ENCODE data around the gene MAPK1IP1L.
"Not testable (repeated sequence)": the region's sequence is repeated elsewhere in the genome, so short reads cannot be mapped to it uniquely, and the experiment has no call there.

The MAPK1IP1L gene

DNA sequence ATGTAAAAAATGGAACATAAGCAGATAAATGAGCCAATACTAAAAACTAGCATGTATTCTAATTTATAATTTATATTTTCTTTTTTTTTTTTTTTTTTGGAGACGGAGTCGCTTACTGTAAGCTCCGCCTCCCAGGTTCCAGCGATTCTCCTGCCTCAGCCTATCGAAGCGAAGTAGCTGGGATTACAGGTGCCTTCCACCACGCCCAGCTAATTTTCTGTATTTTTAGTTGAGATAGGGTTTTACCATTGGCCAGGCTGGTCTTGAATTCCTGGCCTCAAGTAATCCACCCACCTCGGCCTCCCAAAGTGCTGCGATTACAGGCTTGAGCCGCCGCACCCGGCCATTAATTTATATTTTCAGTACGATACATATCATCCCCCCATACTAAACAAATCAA lies 2.7 kb downstream of the MAPK1IP1L start:
- no peak for DNase-seq (ENCODE audit: low spot score)

- DNase-seq (ENCODE audit: low spot score), result no peak
Measured at GRCh38 chr14:55057919-55058318, 6.5 kb downstream of the MAPK1IP1L start.

DNA sequence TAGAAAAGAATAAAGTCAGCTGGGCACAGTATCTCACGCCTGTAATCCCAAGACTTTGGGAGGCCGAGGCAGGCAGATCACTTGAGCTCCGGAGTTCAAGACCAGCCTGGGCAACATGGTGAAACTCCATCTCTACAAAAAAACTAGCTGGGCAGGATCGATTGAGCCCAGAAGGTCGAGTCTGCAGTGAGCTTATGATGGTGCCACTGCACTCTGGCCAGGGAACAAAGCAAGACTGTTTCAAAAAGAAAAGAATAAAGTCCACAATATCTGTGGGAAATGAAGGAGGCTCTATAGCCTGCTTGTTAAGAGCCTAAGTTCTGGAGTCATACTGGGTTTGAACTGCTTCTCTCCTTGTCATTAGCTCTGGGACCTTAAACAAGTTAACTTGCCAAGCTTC lies 7.9 kb downstream of the MAPK1IP1L start:
- DNase-seq (ENCODE audit: low spot score), result no peak

DNA sequence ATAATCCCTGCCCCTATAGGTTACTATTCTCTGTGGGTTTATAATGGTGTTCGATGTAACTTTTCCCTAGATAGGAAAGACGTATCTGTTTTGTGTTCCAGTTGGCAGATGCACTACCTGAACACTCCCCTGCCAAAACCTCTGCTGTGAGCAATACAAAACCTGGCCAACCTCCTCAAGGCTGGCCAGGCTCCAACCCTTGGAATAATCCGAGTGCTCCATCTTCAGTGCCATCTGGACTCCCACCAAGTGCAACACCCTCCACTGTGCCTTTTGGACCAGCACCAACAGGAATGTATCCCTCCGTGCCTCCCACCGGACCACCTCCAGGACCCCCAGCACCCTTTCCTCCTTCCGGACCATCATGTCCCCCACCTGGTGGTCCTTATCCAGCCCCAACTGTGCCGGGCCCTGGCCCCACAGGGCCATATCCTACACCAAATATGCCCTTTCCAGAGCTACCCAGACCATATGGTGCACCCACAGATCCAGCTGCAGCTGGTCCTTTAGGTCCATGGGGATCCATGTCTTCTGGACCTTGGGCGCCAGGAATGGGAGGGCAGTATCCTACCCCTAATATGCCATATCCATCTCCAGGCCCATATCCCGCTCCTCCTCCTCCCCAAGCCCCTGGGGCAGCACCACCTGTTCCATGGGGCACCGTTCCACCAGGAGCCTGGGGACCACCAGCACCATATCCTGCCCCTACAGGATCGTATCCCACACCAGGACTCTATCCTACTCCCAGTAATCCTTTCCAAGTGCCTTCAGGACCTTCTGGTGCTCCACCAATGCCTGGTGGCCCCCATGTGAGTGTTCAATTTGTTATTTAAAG lies 11.3 kb downstream of the MAPK1IP1L start:
- no peak for DNase-seq (ENCODE audit: low spot score)

DNA sequence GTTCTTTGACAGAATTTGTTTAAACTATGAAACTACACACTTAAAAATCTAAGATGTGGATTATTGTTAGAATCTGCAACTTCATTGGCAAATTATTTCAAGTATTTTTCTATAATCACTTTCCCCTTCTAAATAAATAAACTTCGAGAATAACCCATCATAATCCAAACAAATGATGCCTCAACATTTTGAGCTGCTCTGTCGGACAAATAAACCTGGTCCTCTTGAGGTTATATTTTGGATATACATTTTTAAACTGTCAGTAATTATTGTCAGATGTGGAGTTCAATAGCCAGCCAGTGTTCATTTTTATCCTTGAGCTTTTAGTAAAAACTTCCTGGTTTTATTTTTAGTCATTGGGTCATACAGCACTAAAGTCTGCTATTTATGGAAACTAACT lies 13.4 kb downstream of the MAPK1IP1L start:
- not testable (repeated sequence) for DNase-seq (ENCODE audit: low spot score)

DNA sequence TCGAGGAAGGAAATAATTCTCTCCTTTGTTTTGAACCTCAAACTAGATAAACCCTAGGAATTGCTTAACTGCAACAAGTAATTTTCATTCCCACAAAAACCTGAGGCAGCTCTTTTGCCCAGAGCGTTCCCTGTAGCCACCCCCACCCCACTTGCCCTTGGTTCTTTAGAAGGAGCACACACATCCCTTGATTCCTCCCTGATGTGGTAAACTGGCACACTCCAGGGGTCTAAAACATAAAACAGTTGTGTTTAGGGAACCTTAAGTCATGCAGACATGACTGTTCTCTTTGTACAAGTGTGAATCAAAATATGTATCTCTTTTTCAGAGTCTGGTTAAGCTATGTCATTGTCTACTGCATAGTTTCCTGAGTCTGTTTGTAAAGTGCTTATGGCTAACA lies 14.0 kb downstream of the MAPK1IP1L start:
- DNase-seq (ENCODE audit: low spot score), result no peak

GRCh38 chr14:55066223-55066622 lies 14.8 kb downstream of the MAPK1IP1L start:
- DNase-seq (ENCODE audit: low spot score), result no peak

DNA sequence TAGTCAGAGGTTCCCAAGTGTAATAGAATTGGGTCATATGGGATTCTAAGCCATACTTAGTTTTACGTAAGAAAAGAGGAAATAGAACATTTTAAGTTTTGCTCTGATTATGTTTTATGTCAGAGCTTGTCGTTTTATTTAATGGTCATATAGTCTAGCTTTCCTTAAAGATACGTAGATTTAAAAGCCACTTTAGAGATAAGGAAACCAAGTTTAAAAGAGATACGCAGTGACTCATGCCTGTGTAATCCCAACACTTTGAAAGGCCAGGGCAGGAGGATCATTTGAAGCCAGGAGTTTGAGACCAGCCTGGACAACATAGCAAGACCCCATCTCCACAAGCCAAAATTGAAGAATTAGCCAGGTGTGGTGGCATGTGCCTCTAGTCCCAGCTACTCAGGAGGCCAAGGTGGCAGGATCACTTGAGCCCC lies 19.5 kb downstream of the MAPK1IP1L start:
- DNase-seq (ENCODE audit: low spot score), result no peak

GRCh38 chr14:55071870-55072640 lies 20.6 kb downstream of the MAPK1IP1L start:
- DNase-seq (ENCODE audit: low spot score), result peak; percentile 59

GRCh38 chr14:55073856-55074255 lies 22.4 kb downstream of the MAPK1IP1L start:
- DNase-seq (ENCODE audit: low spot score), result no peak

- peak; percentile 12 for DNase-seq (ENCODE audit: low spot score)
Measured at GRCh38 chr14:55074662-55075061, 23.2 kb downstream of the MAPK1IP1L start.

DNA sequence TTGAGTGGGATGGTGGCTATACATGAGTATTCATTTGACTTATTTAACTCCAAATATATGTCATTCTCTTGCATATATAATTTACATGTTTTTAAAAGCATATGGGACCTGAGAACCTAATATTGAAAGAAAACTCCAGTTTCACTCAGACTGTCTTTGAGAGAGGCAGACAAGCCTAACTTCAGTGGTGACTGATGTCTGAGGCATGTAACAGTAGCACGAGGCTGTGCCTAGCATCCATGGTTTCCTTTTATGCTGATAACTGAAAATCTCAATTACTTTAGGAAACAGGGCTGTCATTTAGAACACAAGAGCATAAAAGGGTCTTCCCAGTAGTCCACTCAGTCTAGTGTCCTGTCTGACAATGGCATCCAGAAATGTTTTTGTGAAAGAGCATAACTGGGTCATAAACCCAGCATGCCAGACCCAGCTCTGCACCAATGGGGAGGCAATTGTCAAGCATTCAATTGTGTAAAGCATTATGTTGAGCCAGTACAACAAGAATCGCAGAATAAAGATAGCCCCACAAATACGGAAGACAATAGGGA lies 24.3 kb downstream of the MAPK1IP1L start:
- no peak for DNase-seq (ENCODE audit: low spot score)

DNA sequence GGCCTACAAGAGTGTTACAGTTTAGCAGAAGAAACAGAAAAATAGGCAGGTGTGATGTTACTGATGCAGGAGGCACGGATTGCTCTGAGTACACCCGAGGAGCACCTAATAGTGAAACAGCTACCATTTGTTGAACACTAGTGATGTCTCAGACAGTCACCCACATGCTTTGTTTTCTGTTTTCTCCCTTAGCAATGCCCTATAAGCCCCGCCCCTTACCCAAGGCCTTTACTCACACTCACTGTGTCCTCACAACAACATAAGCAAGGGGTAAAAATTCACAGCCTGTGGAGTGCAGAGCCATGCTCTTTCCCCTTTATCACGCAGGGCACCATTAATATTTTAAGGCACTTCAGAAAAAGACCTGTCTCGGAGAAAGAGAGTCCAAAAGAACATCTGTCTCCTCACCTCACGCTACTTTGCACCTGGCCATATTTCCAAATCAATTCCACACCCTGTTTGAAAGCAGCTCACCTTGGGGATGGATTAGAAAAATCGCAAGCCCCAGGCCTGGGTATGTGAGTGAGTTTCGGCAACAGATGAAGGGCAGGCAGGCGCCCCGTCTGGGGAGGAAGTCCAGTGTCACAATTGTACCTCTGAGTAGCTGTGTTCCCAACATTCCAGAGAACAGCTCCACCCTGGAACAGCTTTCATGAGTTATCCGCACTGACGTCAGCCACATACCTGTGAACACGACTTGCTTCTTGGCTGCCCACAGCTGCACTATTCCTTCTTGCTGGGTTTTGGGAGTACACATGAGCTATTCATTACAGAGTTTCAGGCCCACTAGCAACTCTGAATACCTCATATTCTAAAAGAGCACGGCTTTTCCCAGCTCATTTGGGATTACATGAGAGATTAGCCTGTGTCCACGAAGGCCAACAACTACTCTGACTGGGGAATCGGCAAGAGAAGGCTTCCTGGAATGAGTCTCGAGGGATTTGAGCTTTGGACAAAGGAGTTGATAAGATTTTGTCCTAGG lies 26.0 kb downstream of the MAPK1IP1L start:
- DNase-seq (ENCODE audit: low spot score), result peak; percentile 48

DNA sequence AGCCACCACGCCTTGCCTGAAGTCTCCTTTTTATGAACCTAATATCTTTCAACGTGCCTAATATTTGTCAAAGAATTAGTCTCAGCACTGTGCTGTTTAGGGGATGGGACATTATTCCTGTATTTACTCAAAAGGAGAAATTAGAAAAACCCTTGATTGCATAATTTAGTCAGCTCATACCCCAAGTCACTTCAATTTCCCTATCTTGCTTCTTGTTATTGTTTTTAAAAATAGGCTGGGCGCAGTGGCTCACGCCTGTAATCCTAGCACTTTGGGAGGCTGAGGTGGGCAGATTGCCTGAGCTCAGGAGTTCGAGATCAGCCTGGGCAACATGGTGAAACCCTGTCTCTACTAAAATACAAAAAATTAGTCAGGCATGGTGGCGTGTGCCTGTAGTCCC lies 28.5 kb downstream of the MAPK1IP1L start:
- DNase-seq (ENCODE audit: low spot score), result not testable (repeated sequence)

- DNase-seq (ENCODE audit: low spot score), result no peak
Measured at GRCh38 chr14:55084401-55085059, 33.1 kb downstream of the MAPK1IP1L start.

DNA sequence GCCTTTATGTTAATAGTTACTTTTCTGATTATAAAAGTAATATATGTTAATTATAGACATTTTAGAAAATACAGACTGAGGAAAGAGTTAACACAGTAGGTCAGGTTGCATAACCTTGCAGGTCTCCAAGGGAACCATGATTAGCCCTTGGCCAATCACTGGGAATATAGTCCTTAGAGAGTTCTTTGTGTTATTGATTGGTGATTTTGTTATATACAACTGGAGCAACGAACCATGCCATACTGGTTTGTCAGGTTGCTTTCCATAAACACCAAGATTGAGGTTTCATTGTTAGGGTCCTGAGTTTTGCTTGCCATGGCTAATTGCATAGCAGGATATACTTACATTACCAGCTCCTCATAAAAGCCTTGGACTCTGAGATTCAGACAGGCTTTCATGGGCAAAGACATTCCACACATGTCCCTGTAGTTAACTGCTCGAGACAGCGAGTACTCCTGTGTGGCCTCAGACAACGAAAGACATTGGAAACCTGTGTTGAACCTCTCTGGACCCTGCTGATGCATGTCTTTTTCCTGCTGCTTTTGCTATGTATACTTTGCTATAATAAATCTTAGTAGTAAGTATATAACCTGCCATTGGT lies 33.7 kb downstream of the MAPK1IP1L start:
- no peak for DNase-seq (ENCODE audit: low spot score)

- DNase-seq (ENCODE audit: low spot score), result no peak
Measured at GRCh38 chr14:55086938-55087337, 35.5 kb downstream of the MAPK1IP1L start.

DNA sequence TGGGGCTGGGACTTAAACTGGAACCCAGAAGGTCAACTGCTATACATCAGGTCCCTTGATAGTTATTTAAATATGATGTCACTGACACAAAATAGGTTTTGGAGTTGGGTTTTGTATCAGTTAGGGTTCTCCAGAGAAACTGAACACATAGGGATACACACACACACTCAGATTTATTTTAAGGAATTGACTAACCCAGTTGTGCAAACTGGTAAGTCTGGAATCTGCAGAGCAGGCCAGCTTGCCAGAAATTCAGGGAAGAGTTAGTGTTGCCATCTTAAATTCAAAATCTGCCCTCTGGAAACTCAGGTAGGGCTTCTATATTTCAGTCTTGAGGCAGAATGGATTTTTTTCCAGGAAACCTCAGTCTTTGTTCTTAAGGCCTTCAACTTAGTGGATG lies 36.9 kb downstream of the MAPK1IP1L start:
- DNase-seq (ENCODE audit: low spot score), result no peak

DNA sequence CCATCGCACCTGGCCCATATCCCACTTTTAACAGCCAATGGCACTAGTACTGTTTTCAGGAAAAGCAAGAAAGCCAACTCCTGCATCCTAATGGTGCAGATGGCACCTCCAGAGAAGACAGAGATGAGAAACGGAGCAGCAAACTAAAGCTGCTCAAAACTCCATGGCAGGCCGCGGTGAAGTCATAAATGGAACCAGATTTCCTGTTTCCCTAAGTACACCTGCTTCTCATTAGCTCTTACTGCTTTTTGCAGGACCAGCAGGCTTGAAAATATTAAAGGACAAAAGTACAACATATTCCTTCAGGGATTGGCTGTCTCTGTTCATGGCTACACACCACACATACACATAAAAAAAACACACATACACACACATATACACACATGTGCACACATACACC lies 40.9 kb downstream of the MAPK1IP1L start:
- DNase-seq (ENCODE audit: low spot score), result no peak

DNA sequence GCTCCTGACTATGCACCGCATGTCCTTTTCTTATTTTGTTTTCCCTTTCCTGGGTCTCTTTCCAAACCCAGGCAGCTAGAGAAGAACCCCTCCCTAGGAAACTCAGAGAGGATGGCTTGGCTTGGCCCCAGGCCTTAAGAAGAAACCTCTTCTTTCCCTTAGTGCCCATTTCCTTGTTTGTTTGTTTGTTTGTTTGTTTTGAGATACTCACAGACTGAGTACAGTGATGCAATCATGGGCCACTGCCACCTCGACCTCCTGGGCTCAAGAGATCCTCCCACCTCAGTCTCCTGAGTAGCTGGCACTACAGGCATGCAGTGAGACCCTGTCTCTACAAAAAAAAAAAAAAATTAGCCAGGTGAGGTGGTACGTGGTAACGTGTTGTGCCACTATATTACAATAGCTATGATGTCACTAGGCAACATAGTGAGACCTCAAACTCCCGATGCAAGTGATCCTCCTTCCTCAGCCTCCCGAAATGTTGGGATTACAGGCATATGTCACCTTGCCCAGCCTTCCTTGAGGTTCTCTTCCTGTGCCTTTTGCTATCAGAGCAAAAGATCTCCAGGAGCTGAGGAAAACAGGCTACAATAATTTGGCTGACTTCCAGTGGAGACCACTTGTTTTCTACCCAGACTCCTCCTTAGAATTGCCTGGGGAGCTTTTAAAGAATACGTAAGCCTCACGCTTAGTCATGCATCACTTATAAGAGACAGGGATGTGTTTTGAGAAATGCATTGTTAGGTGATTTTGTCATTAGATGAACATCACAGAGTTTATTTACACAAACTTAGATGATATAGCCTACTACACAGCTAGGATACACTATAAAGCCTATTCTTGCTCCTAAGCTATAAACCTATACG lies 43.1 kb downstream of the MAPK1IP1L start:
- DNase-seq (ENCODE audit: low spot score), result no peak
